Right atrium auricular region (tissue), 2 donors: Measurements from ENCODE around the gene POU2AF2. TPM values are rescaled to one million over a fixed set of nuclear protein-coding genes. Genes with fewer than 3 reads are reported as not detected.

Source experiments
- DNase-seq: peaks from one replicate; pipeline ENCODE4 v3.0.0-alpha.2; 2019; ENCODE audit warnings: low spot score
- H3K27ac ChIP-seq, 2 donors: fragments of 200-600 bp; sonication (generic); 1 replicate in 1 of 2; 2 replicates in 1 of 2; pipeline ENCODE4 v1.5.1; 2016 to 2019
- H3K27me3 ChIP-seq, 2 donors: fragments of 200-600 bp; sonication (generic); one replicate each; pipeline versions ENCODE4 v1.5.1 to v1.6.0; 2017 to 2019
- H3K36me3 ChIP-seq: fragments of 200-600 bp; sonication (generic); one replicate; pipeline ENCODE4 v1.5.1; 2016
- H3K4me1 ChIP-seq, 2 donors: fragments of 200-600 bp; sonication (generic); one replicate each; pipeline versions ENCODE4 v1.5.1 to v1.6.0; 2017 to 2019
- H3K4me3 ChIP-seq, 2 donors: fragments of 200-600 bp; sonication (generic); 1 replicate in 1 of 2; 2 replicates in 1 of 2; pipeline ENCODE4 v1.5.1; 2017 to 2019; ENCODE audit warnings: mild to moderate bottlenecking in 1 of 2, moderate library complexity in 1 of 2
- H3K9me3 ChIP-seq, 2 donors: fragments of 200-600 bp; sonication (generic); one replicate each; pipeline ENCODE4 v1.5.1; 2019
- CTCF ChIP-seq, 2 donors: fragments of 200-600 bp; sonication (generic); IDR thresholded peaks; one replicate each; pipeline ENCODE4 v1.5.1; 2019; ENCODE audit warnings: antibody characterized with exemption in 2 of 2
- total RNA-seq, 2 donors: library from RNA; depleted of rRNA; stranded (reverse); fragments of >200 nt; gene quantifications; one replicate each; pipeline ENCODE4 v1.1.0, GENCODE V29; 2016

The POU2AF2 gene
- total RNA-seq, 2 donors from 2014 or later = not detected

GRCh38 chr11:111325259-111325658 lies 79.7 kb downstream of the POU2AF2 start:
- no peaks in the 10 kb centered on the region for H3K36me3 ChIP-seq
- no peak for TF ChIP-seq CTCF (IDR thresholded peaks at IDR 0.05)
- no peak overlapping the region for H3K4me3 ChIP-seq
- H3K27ac ChIP-seq = no peak overlapping the region
- H3K27me3 ChIP-seq = no peaks in the 10 kb centered on the region
- H3K9me3 ChIP-seq = no peaks in the 10 kb centered on the region
- no peak for DNase-seq
- H3K4me1 ChIP-seq = peaks cover 0 to 6% of the 10 kb centered on the region in 2 donors

DNA sequence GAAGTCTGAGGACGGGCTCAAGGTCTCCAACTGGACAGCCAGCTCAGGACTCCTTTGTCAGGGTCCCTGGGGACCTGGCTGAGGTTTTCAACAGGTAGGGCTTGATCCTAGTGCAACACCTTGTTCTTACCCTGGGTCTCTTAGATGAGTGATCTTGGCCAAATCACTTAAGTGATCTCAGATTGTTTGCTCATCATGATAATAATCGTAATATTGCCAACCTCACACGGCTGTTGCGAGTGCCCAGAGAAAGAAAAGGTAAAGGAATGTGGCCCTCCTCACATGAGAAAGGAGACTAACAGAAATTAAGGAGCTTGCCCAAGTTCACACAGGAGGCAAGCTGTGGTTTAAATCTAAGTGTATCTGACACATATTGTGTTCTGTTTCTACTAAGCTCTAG lies 81.3 kb downstream of the POU2AF2 start:
- Histone ChIP-seq H3K4me1 (peaks cover 0 to 12% of the 10 kb centered on the region in 2 donors), H3K27ac (no peak overlapping the region), H3K27me3 (no peaks in the 10 kb centered on the region), H3K4me3 (no peak overlapping the region), H3K9me3 (no peaks in the 10 kb centered on the region), H3K36me3 (no peaks in the 10 kb centered on the region)
- no peak for DNase-seq
- no peak for TF ChIP-seq CTCF (IDR thresholded peaks at IDR 0.05)

DNA sequence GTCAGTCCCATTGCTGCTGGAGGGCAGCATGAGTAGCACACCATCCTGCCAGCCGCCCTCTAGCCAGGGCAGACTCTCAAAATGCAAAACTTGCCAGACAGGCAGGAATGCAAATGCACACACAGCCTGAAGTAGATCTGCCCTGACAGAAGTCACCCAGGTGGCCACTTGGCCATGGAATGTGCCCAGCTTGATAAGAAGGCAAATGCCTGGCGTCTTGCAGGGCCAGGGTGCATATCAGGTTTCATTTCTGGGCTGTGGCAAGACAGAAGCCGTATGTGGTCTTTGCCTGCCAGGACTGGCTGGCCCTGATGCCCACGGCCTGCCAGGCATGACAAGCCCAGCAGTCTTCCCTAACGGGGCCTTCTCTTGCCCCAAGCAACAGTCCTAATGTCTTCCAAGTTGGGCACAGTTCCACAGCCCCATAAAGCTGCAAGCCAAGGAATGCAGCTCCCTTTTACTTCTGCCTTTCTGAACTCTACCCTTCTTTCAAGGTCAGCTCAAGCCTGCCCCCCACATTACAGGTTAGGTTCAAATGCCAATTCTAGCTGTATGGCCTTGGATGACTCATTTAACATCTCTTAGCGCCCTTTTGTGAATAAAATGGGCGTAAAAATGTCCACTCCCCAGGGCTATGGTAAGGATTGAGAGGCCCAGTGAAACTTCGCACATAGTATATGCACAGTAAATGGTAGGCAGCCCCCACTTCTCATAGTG lies 82.5 kb downstream of the POU2AF2 start:
- no peaks in the 10 kb centered on the region for H3K27me3 ChIP-seq
- no peaks in the 10 kb centered on the region for H3K36me3 ChIP-seq
- no peaks in the 10 kb centered on the region for H3K9me3 ChIP-seq
- no peak overlapping the region for H3K4me3 ChIP-seq
- H3K4me1 ChIP-seq = peaks cover 0 to 13% of the 10 kb centered on the region in 2 donors
- DNase-seq = no peak
- no peak for TF ChIP-seq CTCF (IDR thresholded peaks at IDR 0.05)
- H3K27ac ChIP-seq = no peak overlapping the region

GRCh38 chr11:111329306-111330204 lies 84.0 kb downstream of the POU2AF2 start:
- no peak overlapping the region for H3K27ac ChIP-seq
- no peak overlapping the region for H3K4me3 ChIP-seq
- no peaks in the 10 kb centered on the region for H3K36me3 ChIP-seq
- no peak for DNase-seq
- H3K9me3 ChIP-seq = no peaks in the 10 kb centered on the region
- no peaks in the 10 kb centered on the region for H3K27me3 ChIP-seq
- TF ChIP-seq CTCF (IDR thresholded peaks at IDR 0.05) = no peak
- peaks cover 0 to 18% of the 10 kb centered on the region in 2 donors for H3K4me1 ChIP-seq

- Histone ChIP-seq H3K27me3 (no peaks in the 10 kb centered on the region), H3K4me3 (no peak overlapping the region), H3K27ac (no peak overlapping the region), H3K9me3 (no peaks in the 10 kb centered on the region), H3K4me1 (peaks cover 0 to 26% of the 10 kb centered on the region in 2 donors), H3K36me3 (no peaks in the 10 kb centered on the region)
- DNase-seq = no peak
- no peak for TF ChIP-seq CTCF (IDR thresholded peaks at IDR 0.05)
Observed at GRCh38 chr11:111330234-111330893, 84.8 kb downstream of the POU2AF2 start.
